Activated B cell treated with CpG ODN at 0.5 μM for 24 hours (primary cell): Measurements from ENCODE around the gene ROR2. TPM values are rescaled to one million over a fixed set of nuclear protein-coding genes. Genes with fewer than 3 reads are reported as not detected.

ENCODE experiments used
- ATAC-seq: fragments of 200-7000 bp; cut with Tn5 transposase; one replicate; pipeline ENCODE4 v1.10.0; 2021; ENCODE audit warnings: low read depth, mild to moderate bottlenecking, moderate library complexity
- CTCF ChIA-PET: fragments of 350-600 bp; sonication (Branson Sonifier 250); formaldehyde crosslinking; loops from one replicate; lab custom pipeline; 2021; ENCODE audit warnings: antibody characterized with exemption; lab: Charles Lee
- POLR2A ChIA-PET: fragments of 350-600 bp; sonication (Branson Sonifier 250); formaldehyde crosslinking; loops from one replicate; lab custom pipeline; 2021; ENCODE audit warnings: antibody characterized with exemption; lab: Charles Lee
- DNase-seq: peaks from one replicate; pipeline ENCODE4 v3.0.0; 2022
- H3K27ac Mint-ChIP-seq: one replicate; pipeline ENCODE4 v1.8.0; 2020; ENCODE audit warnings: mixed read lengths
- H3K27me3 Mint-ChIP-seq: one replicate; pipeline ENCODE4 v1.8.0; 2021; ENCODE audit warnings: mixed read lengths
- H3K36me3 Mint-ChIP-seq: one replicate; pipeline ENCODE4 v1.8.0; 2021; ENCODE audit warnings: low read depth, mixed read lengths
- H3K4me1 Mint-ChIP-seq: one replicate; pipeline ENCODE4 v1.8.0; 2021; ENCODE audit warnings: mixed read lengths
- H3K4me3 Mint-ChIP-seq: one replicate; pipeline ENCODE4 v1.8.0; 2020; ENCODE audit warnings: mild to moderate bottlenecking, mixed read lengths
- H3K9me3 Mint-ChIP-seq: one replicate; pipeline ENCODE4 v1.8.0; 2020; ENCODE audit warnings: mixed read lengths
- CTCF ChIP-seq: fragments of 200-600 bp; IDR thresholded peaks from one replicate; pipeline ENCODE4 v1.8.0; 2022; ENCODE audit warnings: antibody characterized with exemption, mild to moderate bottlenecking
- intact Hi-C: fragments of 100-400 bp; cut with micrococcal nuclease; formaldehyde crosslinking; loops from one replicate; pipeline ENCODE4 v1.15.1; 2024
- total RNA-seq: library from RNA; stranded (reverse); gene quantifications from 2 replicates; pipeline ENCODE4 v1.2.3, GENCODE V29; 2022

ROR2 gene
- total RNA-seq, 1 donor from 2014 or later: not detected

GRCh38 chr9:91884696-91885687 lies 65.0 kb downstream of the ROR2 start:
- DNase-seq (no peak), ATAC-seq (no peak)
- Mint-ChIP-seq H3K4me3 (no peak overlapping the region), H3K9me3 (no peaks in the 10 kb centered on the region), H3K27ac (no peak overlapping the region), H3K4me1 (no peaks in the 10 kb centered on the region), H3K36me3 (no peaks in the 10 kb centered on the region), H3K27me3 (no peaks in the 10 kb centered on the region)
- ChIA-PET CTCF (no interaction called here), POLR2A (no interaction called here)
- intact Hi-C loops: no loop called here
- TF ChIP-seq CTCF: no peak

GRCh38 chr9:91884153-91884552 lies 65.9 kb downstream of the ROR2 start:
- Mint-ChIP-seq H3K4me3 (no peak overlapping the region), H3K27me3 (no peaks in the 10 kb centered on the region), H3K9me3 (no peaks in the 10 kb centered on the region), H3K27ac (no peak overlapping the region), H3K36me3 (no peaks in the 10 kb centered on the region), H3K4me1 (no peaks in the 10 kb centered on the region)
- CTCF ChIA-PET: no interaction called here
- intact Hi-C loops: no loop called here
- TF ChIP-seq CTCF: no peak
- DNase-seq (no peak), ATAC-seq (no peak)
- POLR2A ChIA-PET: no interaction called here

GRCh38 chr9:91883503-91883902 lies 66.5 kb downstream of the ROR2 start:
- intact Hi-C loops: no loop called here
- H3K27me3 Mint-ChIP-seq: no peaks in the 10 kb centered on the region
- ATAC-seq: no peak
- H3K4me3 Mint-ChIP-seq: no peak overlapping the region
- no peak overlapping the region for H3K27ac Mint-ChIP-seq
- H3K9me3 Mint-ChIP-seq: no peaks in the 10 kb centered on the region
- no peak for DNase-seq
- ChIA-PET POLR2A (no interaction called here), CTCF (no interaction called here)
- no peaks in the 10 kb centered on the region for H3K36me3 Mint-ChIP-seq
- no peaks in the 10 kb centered on the region for H3K4me1 Mint-ChIP-seq
- no peak for TF ChIP-seq CTCF

- H3K4me1 Mint-ChIP-seq: no peaks in the 10 kb centered on the region
- CTCF ChIA-PET: no interaction called here
- H3K27me3 Mint-ChIP-seq: no peaks in the 10 kb centered on the region
- DNase-seq: no peak
- ATAC-seq: no peak
- H3K9me3 Mint-ChIP-seq: no peaks in the 10 kb centered on the region
- no peak overlapping the region for H3K27ac Mint-ChIP-seq
- intact Hi-C loops: no loop called here
- no peak overlapping the region for H3K4me3 Mint-ChIP-seq
- POLR2A ChIA-PET: no interaction called here
- TF ChIP-seq CTCF: no peak
- H3K36me3 Mint-ChIP-seq: no peaks in the 10 kb centered on the region
Observed at GRCh38 chr9:91882627-91883026, 67.4 kb downstream of the ROR2 start.

- ChIA-PET POLR2A (no interaction called here), CTCF (no interaction called here)
- no peak for DNase-seq
- Mint-ChIP-seq H3K4me3 (no peak overlapping the region), H3K9me3 (no peaks in the 10 kb centered on the region), H3K36me3 (no peaks in the 10 kb centered on the region), H3K27ac (no peak overlapping the region), H3K27me3 (no peaks in the 10 kb centered on the region), H3K4me1 (no peaks in the 10 kb centered on the region)
- intact Hi-C loops: no loop called here
- TF ChIP-seq CTCF: no peak
- ATAC-seq: no peak
Observed at GRCh38 chr9:91880378-91880972, 69.6 kb downstream of the ROR2 start.
